ENCODE measurements around the gene ANO6. TPM values are rescaled to one million over a fixed set of nuclear protein-coding genes. Genes with fewer than 3 reads are reported as not detected.

The ANO6 gene
- total and polyA plus RNA-seq, 2 of the 4 experiments (the other 2 are of a cell fraction), result 21.6 to 41.0 TPM

DNA sequence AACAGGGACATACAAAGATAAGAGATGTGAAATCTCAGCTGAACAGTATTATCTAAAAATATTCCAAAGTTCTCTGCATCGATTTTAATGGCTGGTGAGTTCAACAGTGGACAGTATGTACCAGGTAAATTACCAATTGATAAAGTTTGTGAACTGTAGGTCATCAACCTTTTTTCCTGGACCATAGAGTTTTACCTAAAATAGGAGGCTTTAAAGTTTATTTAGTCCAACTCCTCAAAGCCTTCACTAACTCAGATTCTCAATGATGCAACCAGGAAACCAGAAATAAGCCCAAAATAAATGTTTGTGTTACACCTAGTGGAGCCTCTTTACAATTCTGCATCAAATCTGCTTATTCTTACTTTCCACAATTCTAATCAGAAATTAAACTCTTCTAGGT, 205.8 kb downstream of the ANO6 start:
- Histone ChIP-seq H3K9me1 (ENCODE audit: insufficient read depth, low read length) (peaks cover 6% of the 10 kb centered on the region), H3K27me3 (ENCODE audit: control insufficient read depth, insufficient read depth, low read length) (no peaks in the 10 kb centered on the region), H2AFZ (replicated peaks; ENCODE audit: low read length, poor library complexity) (no peak overlapping the region), H3K4ac (ENCODE audit: low read depth, low read length) (no peak overlapping the region), H3K9ac (ENCODE audit: low read depth, low read length) (no peak overlapping the region), H3K4me2 (ENCODE audit: low read depth, low read length) (no peak overlapping the region), H3K56ac (ENCODE audit: extremely low read depth, insufficient read depth, low read length) (no peak overlapping the region), H3K27ac (ENCODE audit: insufficient read depth, low read length) (no peak overlapping the region), H2AK5ac (ENCODE audit: low read depth, low read length) (no peak overlapping the region), H3K18ac (ENCODE audit: low read depth, low read length) (no peak overlapping the region), H2BK15ac (ENCODE audit: low read depth, low read length) (no peak overlapping the region), H3K4me3 (ENCODE audit: insufficient read depth, low read depth, low read length) (no peak overlapping the region), H4K91ac (ENCODE audit: insufficient read depth, low read depth, low read length) (no peak overlapping the region), H4K8ac (ENCODE audit: low read depth in 2 of 2, low read length in 2 of 2) (no peak overlapping the region), H2BK20ac (ENCODE audit: low read depth, low read length) (no peak overlapping the region), H4K5ac (ENCODE audit: low read depth, low read length) (no peak overlapping the region), H3K4me1 (ENCODE audit: control insufficient read depth, insufficient read depth, low read length) (no peaks in the 10 kb centered on the region), H3K9me3 (ENCODE audit: control insufficient read depth, insufficient read depth, low read length) (no peaks in the 10 kb centered on the region), H3K14ac (replicated peaks; ENCODE audit: low read depth, low read length) (no peak overlapping the region), H2BK5ac (ENCODE audit: low read depth, low read length, poor library complexity, severe bottlenecking) (no peak overlapping the region), H3K79me1 (ENCODE audit: low read depth in 1 of 2, low read length in 2 of 2) (peaks cover 4 to 8% of the 10 kb centered on the region in 2 experiments), H2AK9ac (replicated peaks; ENCODE audit: low read depth, low read length, poor library complexity) (no peak overlapping the region), H2BK120ac (ENCODE audit: low read depth, low read length) (no peak overlapping the region), H3K23ac (ENCODE audit: low read depth, low read length) (no peak overlapping the region), H4K20me1 (ENCODE audit: insufficient read depth, low read length) (no peaks in the 10 kb centered on the region), H3K36me3 (ENCODE audit: control insufficient read depth, insufficient read depth, low read length) (peaks cover 10% of the 10 kb centered on the region)
- POLR2A ChIA-PET (ENCODE audit: unreplicated experiment), result no interaction called here
- BruUV-seq (replicated peaks), result no TSS peak
- DNase-seq (no peak), ATAC-seq (ENCODE audit: low read depth) (no peak)
- dilution Hi-C loops (cut with HindIII; ENCODE audit: low sequenced_read_pairs, unreplicated experiment), result no loop called here
- no CpG with 5 or more reads among the region's 1 CpG for WGBS, 2 experiments (ENCODE audit: extremely low coverage in 2 of 2, insufficient read length in 1 of 2)
- intact Hi-C loops (cut with micrococcal nuclease), result no loop called here
- no peak for TF ChIP-seq MXI1 (IDR thresholded peaks at IDR 0.05; ENCODE audit: borderline replicate concordance, low read depth, low read length)
- CTCF ChIA-PET, result interaction anchor here (0.6 kb wide), 1 partner anchor 209 kb away, joined by 3 read pairs; no protein-coding TSS in a partner anchor
- in situ Hi-C loops (cut with MboI; ENCODE audit: low sequenced_read_pairs), result no loop called here

Data from IMR-90 (cell line).